Anterior cingulate cortex (tissue), 58 donors: ENCODE measurements around the gene VWA3A.
"Not testable (repeated sequence)": the region's sequence is repeated elsewhere in the genome, so short reads cannot be mapped to it uniquely, and the experiment has no call there.

Experiments
- DNase-seq, 58 donors: peaks; one replicate each; lab custom pipeline; 2025; lab: John Stamatoyannopoulos, UW

VWA3A gene

GRCh38 chr16:22088642-22089041, 3.7 kb upstream of the VWA3A start:
- DNase-seq = no peak

GRCh38 chr16:22089910-22090309, 2.4 kb upstream of the VWA3A start:
- peak in 1 of 58 donors; percentile 7 for DNase-seq

DNA sequence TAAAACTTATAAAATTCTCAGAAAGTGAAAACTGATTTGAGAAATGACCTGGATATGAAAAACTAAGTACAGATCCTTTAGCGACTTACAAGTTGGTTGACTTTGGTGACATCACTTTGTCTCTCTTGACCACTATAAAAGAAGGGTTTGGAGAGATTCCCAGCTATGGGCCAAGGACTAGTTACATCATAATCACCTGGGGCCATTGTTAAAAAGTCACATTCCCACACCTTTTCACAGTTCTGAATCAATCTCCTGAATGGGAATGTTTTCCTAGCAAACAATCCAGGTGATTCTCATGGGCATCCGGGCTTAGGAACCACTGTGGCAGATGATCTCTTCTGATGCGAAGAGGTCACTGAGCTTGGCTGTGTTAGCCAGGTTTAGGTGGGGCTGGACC, 620 bp upstream of the VWA3A start:
- DNase-seq = no peak

GRCh38 chr16:22093331-22093730, 990 bp downstream of the VWA3A start:
- DNase-seq = peak in 2 of 58 donors; percentile 8 to 13

- DNase-seq = peak in 8 of 58 donors; percentile 7 to 29 (median 16)
Observed at GRCh38 chr16:22093996-22094395, 1.7 kb downstream of the VWA3A start.

- no peak for DNase-seq
Observed at GRCh38 chr16:22098405-22099255, 6.3 kb downstream of the VWA3A start.

DNA sequence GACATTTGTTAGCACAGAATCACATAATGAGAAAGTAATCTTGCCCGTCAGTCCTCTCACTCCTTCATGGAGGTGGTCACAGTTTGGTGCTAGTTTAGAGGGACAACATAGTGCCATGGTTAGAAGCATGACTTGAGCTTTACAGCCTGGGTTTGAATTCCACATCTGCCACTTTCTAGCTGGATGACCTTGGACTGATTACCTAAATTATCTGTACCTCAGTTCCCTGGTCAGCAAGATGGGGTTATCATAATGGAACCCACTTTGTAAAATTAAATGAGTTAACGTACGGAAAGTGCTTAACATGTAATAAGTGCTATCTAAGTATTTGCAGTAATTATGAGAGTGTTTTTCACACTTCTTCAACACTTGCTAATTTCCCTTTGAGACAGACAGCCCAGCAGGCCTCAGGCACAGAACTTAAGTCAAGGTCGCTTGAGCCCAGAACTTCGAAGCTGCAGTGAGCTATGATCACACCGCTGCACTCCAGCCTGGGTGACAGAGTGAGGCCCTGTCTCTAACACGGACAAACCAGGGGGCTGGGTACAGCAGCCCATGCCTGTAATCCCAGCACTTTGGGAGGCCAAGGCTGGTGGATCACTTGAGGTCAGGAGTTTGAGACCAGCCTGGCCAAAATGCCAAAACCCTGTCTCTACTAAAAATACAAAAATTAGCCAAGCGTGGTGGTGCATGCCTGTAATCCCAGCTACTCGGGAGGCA, 7.1 kb downstream of the VWA3A start:
- DNase-seq = no peak

DNA sequence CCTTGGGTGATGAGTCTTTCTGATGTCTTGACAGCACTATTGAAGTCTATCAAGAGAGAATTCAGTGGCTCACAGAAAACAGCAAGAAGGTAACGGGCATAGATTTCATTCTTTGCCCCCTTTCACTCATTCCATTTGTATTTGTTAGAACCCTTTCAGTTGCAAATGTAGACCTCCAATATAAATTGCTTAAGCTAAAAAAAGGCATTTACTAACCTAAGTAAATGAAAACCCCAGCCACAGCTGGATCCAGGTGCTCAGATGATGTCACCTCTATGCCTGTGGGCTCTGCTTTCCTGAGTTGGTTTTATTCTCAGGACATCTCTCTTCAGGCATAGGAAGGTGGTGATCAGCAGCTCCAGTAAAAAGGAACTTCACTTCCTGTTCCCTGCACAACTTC, 11.1 kb downstream of the VWA3A start:
- DNase-seq = no peak

DNA sequence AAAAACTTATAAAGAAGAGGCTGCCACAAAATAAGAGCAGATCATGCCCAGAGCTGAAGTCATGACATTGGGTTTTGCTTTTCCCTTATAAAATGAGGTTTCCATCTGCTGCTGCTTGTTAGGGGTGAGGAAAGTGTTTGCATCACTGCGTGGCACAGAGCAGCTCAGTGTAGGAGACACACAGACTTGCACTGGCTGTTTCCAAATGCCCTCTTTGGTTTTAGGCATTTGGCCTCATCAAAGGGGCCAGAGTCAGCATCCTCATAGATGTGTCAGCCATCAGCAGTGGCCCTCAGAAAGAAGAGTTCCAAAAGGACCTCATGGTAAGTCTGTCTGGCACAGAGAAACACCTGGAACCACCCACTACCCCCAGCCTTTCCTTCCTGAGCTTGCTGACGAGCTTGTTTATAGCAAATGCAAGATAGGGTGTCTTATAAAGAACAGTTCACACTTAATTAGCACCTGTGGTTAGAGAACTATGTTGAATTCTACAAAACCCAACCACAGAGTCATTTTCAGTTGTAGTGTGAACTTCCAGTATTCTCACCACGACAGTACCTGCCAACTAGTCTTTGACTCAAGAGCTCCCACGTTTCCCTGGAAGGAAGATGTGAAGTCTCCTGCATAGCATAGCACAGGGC, 17.0 kb downstream of the VWA3A start:
- no peak for DNase-seq

- not testable (repeated sequence) for DNase-seq
Observed at GRCh38 chr16:22111629-22112028, 19.3 kb downstream of the VWA3A start.

GRCh38 chr16:22116095-22116700, 23.9 kb downstream of the VWA3A start:
- DNase-seq = no peak

DNA sequence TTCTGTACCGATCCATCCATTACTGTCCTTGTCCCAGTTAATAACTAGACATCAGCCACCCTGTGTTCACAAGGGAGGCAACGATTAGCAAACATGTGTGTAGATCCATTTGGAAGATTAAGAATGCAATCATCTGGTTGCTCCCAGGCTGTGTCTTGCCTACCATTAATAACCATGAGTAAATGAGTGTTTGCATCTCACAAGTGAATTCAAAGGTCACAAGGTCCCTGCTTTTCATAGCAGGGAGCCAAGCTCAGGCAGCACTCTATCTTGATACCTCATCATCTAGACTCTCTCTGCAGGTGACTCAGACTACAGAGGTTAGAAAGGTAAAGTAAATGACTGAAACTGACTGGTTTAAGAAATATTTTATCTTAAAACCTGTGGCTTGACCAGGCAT, 25.3 kb downstream of the VWA3A start:
- no peak for DNase-seq

DNA sequence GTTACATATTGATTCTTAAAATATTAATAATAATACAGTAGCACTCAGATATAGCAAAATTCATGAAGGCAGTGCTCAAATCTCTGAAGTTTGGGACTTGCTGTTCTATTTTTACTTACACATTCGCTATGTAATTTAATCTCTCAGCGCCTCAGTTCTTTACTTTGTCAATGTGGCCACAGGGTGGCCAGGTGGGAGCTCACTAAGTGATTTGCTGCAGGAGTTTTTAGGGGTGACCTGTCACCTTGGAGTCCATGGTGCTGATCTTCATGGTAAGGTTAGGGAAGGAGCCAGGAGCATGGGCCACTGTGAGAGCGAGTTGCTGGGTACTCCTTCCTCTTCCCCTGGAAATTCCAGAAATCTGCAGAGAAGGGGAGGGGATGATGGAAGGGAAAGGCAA, 28.1 kb downstream of the VWA3A start:
- DNase-seq = no peak

DNA sequence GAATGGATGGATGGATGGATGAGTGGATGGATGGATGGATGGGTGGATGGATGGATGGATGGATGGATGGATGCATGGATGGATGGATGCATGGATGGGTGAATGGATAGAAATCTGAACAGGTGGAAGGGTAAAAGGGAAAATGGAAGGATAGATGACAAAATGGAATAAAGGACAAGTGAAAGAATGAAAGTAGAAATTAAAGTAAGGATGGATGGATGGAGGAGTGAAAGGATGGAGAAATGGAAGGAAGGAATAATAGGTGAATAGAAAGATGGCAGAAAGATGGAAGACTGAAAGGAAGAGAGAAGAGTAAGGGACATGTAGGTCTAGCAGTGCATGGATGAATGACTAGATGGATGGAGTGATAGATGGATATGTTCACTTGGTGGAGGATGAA, 29.9 kb downstream of the VWA3A start:
- no peak for DNase-seq

GRCh38 chr16:22123146-22123545, 30.8 kb downstream of the VWA3A start:
- DNase-seq = no peak

GRCh38 chr16:22123759-22124490, 31.6 kb downstream of the VWA3A start:
- no peak for DNase-seq

- DNase-seq = no peak
Observed at GRCh38 chr16:22124583-22125284, 32.4 kb downstream of the VWA3A start.

GRCh38 chr16:22126037-22126558, 33.8 kb downstream of the VWA3A start:
- no peak for DNase-seq

DNA sequence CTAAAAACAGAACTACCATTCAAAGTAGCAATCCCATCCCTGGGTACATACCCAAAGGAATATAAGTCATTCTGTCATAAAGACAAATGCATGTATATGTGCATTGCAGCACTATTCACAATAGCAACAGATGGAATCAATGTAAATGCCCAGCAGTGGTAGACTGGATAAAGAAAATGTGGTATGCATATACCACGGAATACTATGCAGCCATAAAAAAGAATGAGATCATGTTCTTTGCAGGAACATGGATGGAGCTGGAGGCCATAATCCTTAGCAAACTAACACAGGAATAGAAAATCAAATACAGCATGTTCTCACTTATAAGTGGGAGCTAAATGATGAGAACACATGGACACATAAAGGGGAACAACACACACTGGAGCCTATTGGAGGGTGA, 36.2 kb downstream of the VWA3A start:
- not testable (repeated sequence) for DNase-seq
